OCI-LY3 (cell line): Measurements from ENCODE around the gene HHAT.

Experiments used
- H2AFZ ChIP-seq: fragments of 200-600, 300-600 bp; shearing (Covaris generic); 2 replicates; pipeline ENCODE4 v1.6.0; 2014; ENCODE audit warnings: antibody characterized with exemption, low read depth, low read length
- H3K27ac ChIP-seq: fragments of 200-600, 300-600 bp; sonication (generic); 2 replicates; pipeline ENCODE4 v1.5.1; 2014; ENCODE audit warnings: mild to moderate bottlenecking, low read length, moderate library complexity, mixed read lengths
- H3K27me3 ChIP-seq: fragments of 200-600, 300-600 bp; sonication (generic); 2 replicates; pipeline ENCODE4 v1.6.1; 2014; ENCODE audit warnings: low read depth, low read length, mixed read lengths
- H3K36me3 ChIP-seq: fragments of 200-600, 300-600 bp; sonication (generic); replicated peaks from 2 replicates; pipeline ENCODE3; 2014; ENCODE audit warnings: low read depth, low read length, mixed read lengths
- H3K4me1 ChIP-seq: fragments of 300-600, 200-600 bp; sonication (generic); 2 replicates; pipeline ENCODE4 v1.6.1; 2014; ENCODE audit warnings: low read length, mixed read lengths
- H3K4me2 ChIP-seq: fragments of 200-600, 300-600 bp; sonication (generic); 2 replicates; pipeline ENCODE4 v1.6.1; 2014; ENCODE audit warnings: low read length, mixed read lengths
- H3K4me3 ChIP-seq: fragments of 300-600, 200-600 bp; sonication (generic); 2 replicates; pipeline ENCODE4 v1.5.1; 2014; ENCODE audit warnings: antibody characterized with exemption, mild to moderate bottlenecking, low read length, moderate library complexity
- H3K79me2 ChIP-seq: fragments of 300-600, 200-600 bp; shearing (Covaris generic); 2 replicates; pipeline ENCODE4 v1.6.1; 2014; ENCODE audit warnings: mild to moderate bottlenecking, low read length, mixed read lengths
- H3K9ac ChIP-seq: fragments of 300-600, 200-600 bp; shearing (Covaris generic); 2 replicates; pipeline ENCODE4 v1.6.0; 2014; ENCODE audit warnings: mild to moderate bottlenecking, low read length, moderate library complexity
- H3K9me3 ChIP-seq: fragments of 200-600, 300-600 bp; shearing (Covaris generic); 2 replicates; pipeline ENCODE4 v1.6.1; 2014; ENCODE audit warnings: low read length, mixed read lengths; ENCODE audit not compliant: insufficient read depth
- H4K20me1 ChIP-seq: fragments of 200-600, 300-600 bp; sonication (generic); 2 replicates; pipeline ENCODE4 v1.6.1; 2016; ENCODE audit warnings: low read length, mixed read lengths; ENCODE audit not compliant: insufficient read depth
- EZH2phosphoT487 ChIP-seq: fragments of 200-600 bp; shearing (Covaris generic); IDR thresholded peaks from 2 replicates; pipeline ENCODE4 v1.6.1; 2018; ENCODE audit warnings: antibody characterized with exemption, mixed run types, low read depth
- TF ChIP-seq, protein P1 (sequence below): fragments of 200-600, 300-600 bp; sonication (generic); IDR thresholded peaks from 2 replicates; pipeline ENCODE4 v1.5.1; 2014; ENCODE audit warnings: antibody characterized with exemption, low read length, low read depth

Gene HHAT

DNA sequence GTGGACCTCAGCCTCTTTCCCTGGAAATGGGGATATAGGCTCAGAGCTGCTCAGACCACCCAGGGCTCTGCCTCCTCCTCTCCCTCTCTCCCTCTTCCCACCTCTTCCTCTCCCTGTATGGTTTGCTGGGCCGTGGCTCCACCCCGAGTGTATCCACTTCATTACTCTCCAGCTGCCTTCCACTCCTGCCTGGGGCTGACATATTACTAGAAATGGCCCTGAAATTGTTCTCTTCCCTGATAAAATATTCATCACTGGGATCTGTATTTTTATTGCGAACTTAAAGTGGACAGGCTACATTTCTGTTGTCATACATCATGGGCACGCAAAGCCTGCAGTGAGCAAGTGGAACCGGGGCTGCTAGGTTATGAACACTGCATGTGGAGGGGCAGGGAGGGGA, 225.0 kb downstream of the HHAT start:
- no peak overlapping the region for H3K9ac ChIP-seq
- H3K27me3 ChIP-seq: peaks cover 24% of the 10 kb centered on the region
- H3K36me3 ChIP-seq: no peaks in the 10 kb centered on the region
- TF ChIP-seq, protein P1, sequence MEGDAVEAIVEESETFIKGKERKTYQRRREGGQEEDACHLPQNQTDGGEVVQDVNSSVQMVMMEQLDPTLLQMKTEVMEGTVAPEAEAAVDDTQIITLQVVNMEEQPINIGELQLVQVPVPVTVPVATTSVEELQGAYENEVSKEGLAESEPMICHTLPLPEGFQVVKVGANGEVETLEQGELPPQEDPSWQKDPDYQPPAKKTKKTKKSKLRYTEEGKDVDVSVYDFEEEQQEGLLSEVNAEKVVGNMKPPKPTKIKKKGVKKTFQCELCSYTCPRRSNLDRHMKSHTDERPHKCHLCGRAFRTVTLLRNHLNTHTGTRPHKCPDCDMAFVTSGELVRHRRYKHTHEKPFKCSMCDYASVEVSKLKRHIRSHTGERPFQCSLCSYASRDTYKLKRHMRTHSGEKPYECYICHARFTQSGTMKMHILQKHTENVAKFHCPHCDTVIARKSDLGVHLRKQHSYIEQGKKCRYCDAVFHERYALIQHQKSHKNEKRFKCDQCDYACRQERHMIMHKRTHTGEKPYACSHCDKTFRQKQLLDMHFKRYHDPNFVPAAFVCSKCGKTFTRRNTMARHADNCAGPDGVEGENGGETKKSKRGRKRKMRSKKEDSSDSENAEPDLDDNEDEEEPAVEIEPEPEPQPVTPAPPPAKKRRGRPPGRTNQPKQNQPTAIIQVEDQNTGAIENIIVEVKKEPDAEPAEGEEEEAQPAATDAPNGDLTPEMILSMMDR: no peak
- TF ChIP-seq EZH2phosphoT487: no peak
- no peaks in the 10 kb centered on the region for H3K4me1 ChIP-seq
- H2AFZ ChIP-seq: no peak overlapping the region
- H4K20me1 ChIP-seq: no peaks in the 10 kb centered on the region
- no peak overlapping the region for H3K4me2 ChIP-seq
- H3K79me2 ChIP-seq: no peaks in the 10 kb centered on the region
- no peak overlapping the region for H3K27ac ChIP-seq
- H3K9me3 ChIP-seq: no peaks in the 10 kb centered on the region
- no peak overlapping the region for H3K4me3 ChIP-seq

DNA sequence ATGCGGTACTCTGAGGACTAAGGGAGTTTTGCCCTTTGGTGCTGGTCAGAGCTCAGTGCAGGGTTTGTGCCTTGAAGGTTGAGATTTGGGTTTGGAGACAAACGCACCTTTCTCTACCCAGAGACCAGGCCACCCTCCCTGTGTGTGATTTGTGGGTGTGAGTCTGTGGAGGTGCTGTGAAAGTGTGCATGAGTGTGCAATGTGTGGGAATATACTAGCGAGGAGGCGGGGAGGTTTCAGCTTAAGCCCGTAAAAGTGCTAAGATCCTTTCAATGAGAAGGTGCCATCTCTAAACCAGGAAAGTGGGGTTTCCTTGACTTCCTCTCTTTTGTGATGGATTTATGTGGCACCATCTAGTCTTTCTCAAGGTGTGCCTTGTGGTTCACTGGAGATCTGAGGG, 225.7 kb downstream of the HHAT start:
- Histone ChIP-seq H3K36me3 (no peaks in the 10 kb centered on the region), H3K4me1 (no peaks in the 10 kb centered on the region), H3K27me3 (peaks cover 24% of the 10 kb centered on the region), H3K9ac (no peak overlapping the region), H2AFZ (no peak overlapping the region), H3K4me2 (no peak overlapping the region), H3K9me3 (no peaks in the 10 kb centered on the region), H3K79me2 (no peaks in the 10 kb centered on the region), H3K27ac (no peak overlapping the region), H3K4me3 (no peak overlapping the region), H4K20me1 (no peaks in the 10 kb centered on the region)
- TF ChIP-seq EZH2phosphoT487: no peak
- TF ChIP-seq, protein P1: no peak

DNA sequence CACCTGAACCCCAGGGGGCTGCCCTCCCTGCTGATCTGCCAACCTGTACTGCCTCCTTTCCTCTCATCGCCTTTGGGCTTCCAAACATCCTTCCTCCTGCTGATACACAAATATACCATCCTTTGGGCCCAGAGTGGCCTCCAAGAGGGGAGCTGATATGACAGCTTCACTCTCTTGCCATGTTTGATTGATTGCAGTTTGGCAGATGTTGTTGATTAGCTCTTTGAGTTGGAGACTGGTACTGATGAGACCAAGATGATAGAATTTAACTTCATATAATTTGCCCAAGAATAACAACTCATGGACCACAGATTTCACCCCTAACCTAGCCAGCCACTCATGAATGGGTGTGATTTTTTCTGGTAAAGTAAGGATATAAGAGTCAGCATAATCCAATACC, 227.8 kb downstream of the HHAT start:
- Histone ChIP-seq H3K9ac (no peak overlapping the region), H3K27me3 (peaks cover 14% of the 10 kb centered on the region), H3K9me3 (no peaks in the 10 kb centered on the region), H3K27ac (no peak overlapping the region), H3K4me1 (no peaks in the 10 kb centered on the region), H3K4me2 (no peak overlapping the region), H3K36me3 (no peaks in the 10 kb centered on the region), H2AFZ (no peak overlapping the region), H4K20me1 (no peaks in the 10 kb centered on the region), H3K4me3 (no peak overlapping the region), H3K79me2 (no peaks in the 10 kb centered on the region)
- TF ChIP-seq EZH2phosphoT487: no peak
- TF ChIP-seq, protein P1: no peak

DNA sequence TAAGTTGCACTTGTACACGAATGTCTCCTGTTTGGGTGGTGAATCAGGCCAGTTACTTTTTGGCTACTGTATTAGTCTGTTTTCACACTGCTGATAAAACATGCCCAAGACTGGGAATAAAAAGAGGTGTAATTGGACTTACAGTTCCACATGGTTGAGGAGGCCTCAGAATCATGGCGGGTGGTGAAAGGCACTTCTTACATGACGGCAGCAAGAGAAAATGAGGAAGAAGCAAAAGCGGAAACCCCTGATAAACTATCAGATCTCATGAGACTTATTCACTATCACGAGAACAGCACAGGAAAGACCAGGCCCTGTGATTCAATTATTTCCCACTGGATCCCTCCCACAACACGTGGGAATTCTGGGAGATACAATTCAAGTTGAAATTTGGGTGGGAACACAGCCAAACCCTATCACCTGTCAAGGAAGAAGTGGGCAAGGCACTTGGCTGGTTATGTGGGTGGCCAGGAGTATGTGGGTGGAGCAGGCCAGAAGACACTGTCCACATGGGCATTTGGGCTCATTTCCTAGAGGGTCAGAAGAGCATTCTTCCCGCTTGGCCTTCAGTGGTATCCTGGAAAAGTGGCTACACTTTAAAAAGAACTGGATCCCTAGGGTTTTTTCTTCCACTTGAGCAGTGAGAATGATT, 228.8 kb downstream of the HHAT start:
- H3K4me1 ChIP-seq: no peaks in the 10 kb centered on the region
- TF ChIP-seq, protein P1: no peak
- TF ChIP-seq EZH2phosphoT487: no peak
- H3K9me3 ChIP-seq: no peaks in the 10 kb centered on the region
- no peak overlapping the region for H3K9ac ChIP-seq
- peaks cover 5% of the 10 kb centered on the region for H3K27me3 ChIP-seq
- no peak overlapping the region for H3K4me3 ChIP-seq
- no peaks in the 10 kb centered on the region for H3K36me3 ChIP-seq
- no peak overlapping the region for H2AFZ ChIP-seq
- no peaks in the 10 kb centered on the region for H3K79me2 ChIP-seq
- no peaks in the 10 kb centered on the region for H4K20me1 ChIP-seq
- H3K4me2 ChIP-seq: no peak overlapping the region
- H3K27ac ChIP-seq: no peak overlapping the region
